Naive thymus-derived CD4-positive, alpha-beta T cell (primary cell): Measurements from ENCODE around the gene SLC25A11. TPM values are rescaled to one million over a fixed set of nuclear protein-coding genes. Genes with fewer than 3 reads are reported as not detected.

Experiments
- ATAC-seq: fragments of 150-1000 bp; cut with Tn5 transposase; 2 replicates; pipeline ENCODE4 v1.10.0; 2021; ENCODE audit warnings: mild to moderate bottlenecking, moderate library complexity
- CTCF ChIA-PET: fragments of 350-600 bp; sonication (Branson Sonifier 250); formaldehyde crosslinking; loops from one replicate; lab custom pipeline; 2021; ENCODE audit warnings: antibody characterized with exemption; lab: Charles Lee
- POLR2A ChIA-PET: fragments of 350-600 bp; sonication (Branson Sonifier 250); formaldehyde crosslinking; loops from one replicate; lab custom pipeline; 2021; ENCODE audit warnings: antibody characterized with exemption, inconsistent platforms; lab: Charles Lee
- DNase-seq, 9 donors: peaks; one replicate each; pipeline versions ENCODE4 v3.0.0 to v3.0.0-alpha.2; 2020 to 2022; ENCODE audit warnings: mixed read lengths in 1 of 9
- H3K27ac ChIP-seq: one replicate; pipeline ENCODE4 v1.7.0; 2013; ENCODE audit warnings: mild to moderate bottlenecking, low read depth, low read length, moderate library complexity
- H3K27me3 ChIP-seq, 2 donors: one replicate each; pipeline ENCODE4 v1.7.0; 2013; ENCODE audit warnings: low read length in 2 of 2, mild to moderate bottlenecking in 2 of 2, moderate library complexity in 2 of 2; ENCODE audit not compliant: control insufficient read depth in 2 of 2, insufficient read depth in 2 of 2
- H3K36me3 ChIP-seq, 3 experiments: 1 replicate in 2 of 3; 2 replicates in 1 of 3; pipeline ENCODE4 v1.7.0; 2013; ENCODE audit warnings: low read length in 3 of 3, mild to moderate bottlenecking in 3 of 3, moderate library complexity in 1 of 3; ENCODE audit not compliant: insufficient read depth in 3 of 3, control insufficient read depth in 2 of 3
- H3K4me1 ChIP-seq, 2 donors: one replicate each; pipeline ENCODE4 v1.7.0; 2013; ENCODE audit warnings: low read length in 2 of 2, mild to moderate bottlenecking in 2 of 2, moderate library complexity in 1 of 2; ENCODE audit not compliant: control insufficient read depth in 2 of 2, insufficient read depth in 2 of 2
- H3K4me3 ChIP-seq: 2 replicates; pipeline ENCODE4 v1.7.0; 2013; ENCODE audit warnings: mild to moderate bottlenecking, low read length
- H3K9me3 ChIP-seq, 3 experiments: 1 replicate in 2 of 3; 2 replicates in 1 of 3; pipeline ENCODE4 v1.7.0; 2013; ENCODE audit warnings: low read length in 3 of 3; ENCODE audit not compliant: control insufficient read depth in 2 of 3
- H3K27ac Mint-ChIP-seq, 9 donors: one replicate each; pipeline ENCODE4 v1.8.0; 2020 to 2022; ENCODE audit warnings: mixed read lengths in 9 of 9, mild to moderate bottlenecking in 8 of 9, moderate library complexity in 5 of 9, inconsistent platforms in 2 of 9
- H3K27me3 Mint-ChIP-seq, 5 donors: one replicate each; pipeline ENCODE4 v1.8.0; 2021 to 2022; ENCODE audit warnings: mixed read lengths in 5 of 5, mild to moderate bottlenecking in 1 of 5
- H3K36me3 Mint-ChIP-seq, 5 donors: one replicate each; pipeline ENCODE4 v1.8.0; 2020 to 2022; ENCODE audit warnings: mixed read lengths in 5 of 5, mild to moderate bottlenecking in 3 of 5, inconsistent platforms in 1 of 5
- H3K4me1 Mint-ChIP-seq, 7 donors: one replicate each; pipeline ENCODE4 v1.8.0; 2020 to 2022; ENCODE audit warnings: mixed read lengths in 7 of 7, mild to moderate bottlenecking in 3 of 7, inconsistent platforms in 1 of 7
- H3K4me3 Mint-ChIP-seq, 10 donors: one replicate each; pipeline ENCODE4 v1.8.0; 2020 to 2022; ENCODE audit warnings: mild to moderate bottlenecking in 10 of 10, mixed read lengths in 10 of 10, moderate library complexity in 6 of 10, inconsistent platforms in 2 of 10
- H3K9me3 Mint-ChIP-seq, 11 donors: one replicate each; pipeline ENCODE4 v1.8.0; 2020 to 2022; ENCODE audit warnings: mixed read lengths in 11 of 11, mild to moderate bottlenecking in 4 of 11, inconsistent platforms in 1 of 11, moderate library complexity in 1 of 11
- intact Hi-C, 2 donors: fragments of 100-400 bp; cut with micrococcal nuclease; formaldehyde crosslinking; loops; one replicate each; pipeline ENCODE4 v1.15.1; 2023
- microRNA-seq: library from miRNA; unstranded; fragments of <30 nt; microRNA quantifications from one replicate; pipeline ENCODE4 v1.2.0, GENCODE V29; 2022; ENCODE audit warnings: borderline microRNAs expressed
- polyA plus RNA-seq, 2 donors: library from polyadenylated mRNA; unstranded; fragments of 300-500 nt; fragmentation: Illumina TruSeq; gene quantifications; one replicate each; pipeline ENCODE4 v1.2.3, GENCODE V29; 2021
- total RNA-seq, 6 experiments: library from RNA in 5 of 6; stranded (reverse) in 5 of 6; gene quantifications; 1 replicate in 5 of 6; 2 replicates in 1 of 6; pipeline ENCODE4 v1.2.3 and lab custom pipeline; 2021 to 2026

SLC25A11 gene
- total and polyA plus RNA-seq, 7 experiments from 2014 or later, result 27.0 to 86.8 (median 50.2) TPM

- ChIA-PET CTCF (no interaction called here), POLR2A (no interaction called here)
- no peaks in the 10 kb centered on the region for H3K4me1 ChIP-seq
- no peak overlapping the region for H3K4me3 Mint-ChIP-seq
- DNase-seq (no peak), ATAC-seq (no peak)
- no peaks in the 10 kb centered on the region for H3K9me3 Mint-ChIP-seq
- no peak overlapping the region for H3K27ac Mint-ChIP-seq
- no peaks in the 10 kb centered on the region for H3K27me3 ChIP-seq
- H3K36me3 ChIP-seq, result peaks cover 9 to 78% (median 23%) of the 10 kb centered on the region in 3 experiments
- H3K27me3 Mint-ChIP-seq, result no peaks in the 10 kb centered on the region
- H3K9me3 ChIP-seq, result no peaks in the 10 kb centered on the region
- peaks cover 0 to 7% (median 3%) of the 10 kb centered on the region in 7 donors for H3K4me1 Mint-ChIP-seq
- no peak overlapping the region for H3K27ac ChIP-seq
- H3K4me3 ChIP-seq, result no peak overlapping the region
- intact Hi-C loops, result no loop called here
- H3K36me3 Mint-ChIP-seq, result peaks cover 0 to 30% (median 5%) of the 10 kb centered on the region in 5 donors
These were observed 46.6 kb downstream of the SLC25A11 start for GRCh38 chr17:4893272-4893671.

- H3K27me3 ChIP-seq, result no peaks in the 10 kb centered on the region
- Mint-ChIP-seq H3K36me3 (peaks cover 0 to 30% (median 5%) of the 10 kb centered on the region in 5 donors), H3K4me3 (no peak overlapping the region), H3K27me3 (no peaks in the 10 kb centered on the region), H3K9me3 (no peaks in the 10 kb centered on the region), H3K27ac (no peak overlapping the region), H3K4me1 (peaks cover 0 to 5% (median 2%) of the 10 kb centered on the region in 7 donors)
- ATAC-seq, result no peak
- H3K36me3 ChIP-seq, result peaks cover 9 to 81% (median 23%) of the 10 kb centered on the region in 3 experiments
- no peaks in the 10 kb centered on the region for H3K4me1 ChIP-seq
- no peak overlapping the region for H3K27ac ChIP-seq
- no peaks in the 10 kb centered on the region for H3K9me3 ChIP-seq
- DNase-seq, result no peak
- H3K4me3 ChIP-seq, result no peak overlapping the region
- CTCF ChIA-PET, result no interaction called here
- POLR2A ChIA-PET, result no interaction called here
- intact Hi-C loops, result no loop called here
These were observed 47.2 kb downstream of the SLC25A11 start for GRCh38 chr17:4892499-4893221.

GRCh38 chr17:4891411-4892410 is 48.1 kb downstream of the SLC25A11 start:
- intact Hi-C loops, result no loop called here
- Mint-ChIP-seq H3K4me3 (no peak overlapping the region), H3K36me3 (peaks cover 4 to 38% (median 5%) of the 10 kb centered on the region in 5 donors), H3K9me3 (no peaks in the 10 kb centered on the region), H3K27ac (no peak overlapping the region), H3K27me3 (no peaks in the 10 kb centered on the region), H3K4me1 (peaks cover 0 to 5% (median 2%) of the 10 kb centered on the region in 7 donors)
- Histone ChIP-seq H3K36me3 (peaks cover 9 to 86% (median 26%) of the 10 kb centered on the region in 3 experiments), H3K4me1 (no peaks in the 10 kb centered on the region), H3K27me3 (no peaks in the 10 kb centered on the region), H3K27ac (no peak overlapping the region), H3K4me3 (no peak overlapping the region), H3K9me3 (no peaks in the 10 kb centered on the region)
- no peak for DNase-seq
- ChIA-PET POLR2A (interaction anchor here (1.2 kb wide), 1 partner anchor 102 kb away, joined by 3 read pairs; no protein-coding TSS in a partner anchor), CTCF (interaction anchor here (0.7 to 0.9 kb wide), 2 partner anchors 21 to 298 kb away, joined by 3 read pairs; no protein-coding TSS in a partner anchor)
- no peak for ATAC-seq

GRCh38 chr17:4887581-4887980 is 52.3 kb downstream of the SLC25A11 start:
- no peaks in the 10 kb centered on the region for H3K27me3 Mint-ChIP-seq

More at GRCh38 chr17:4887581-4887980, 52.3 kb downstream of the SLC25A11 start:
- no peak overlapping the region for H3K27ac Mint-ChIP-seq
- H3K9me3 ChIP-seq, result no peaks in the 10 kb centered on the region
- H3K27ac ChIP-seq, result no peak overlapping the region
- peaks cover 9 to 74% (median 18%) of the 10 kb centered on the region in 3 experiments for H3K36me3 ChIP-seq
- no peaks in the 10 kb centered on the region for H3K27me3 ChIP-seq
- H3K4me1 ChIP-seq, result no peaks in the 10 kb centered on the region
- peaks cover 0 to 5% (median 0%) of the 10 kb centered on the region in 7 donors for H3K4me1 Mint-ChIP-seq
- H3K4me3 ChIP-seq, result no peak overlapping the region
- no peak for ATAC-seq
- no peak for DNase-seq
- no peaks in the 10 kb centered on the region for H3K9me3 Mint-ChIP-seq
- H3K4me3 Mint-ChIP-seq, result no peak overlapping the region
- intact Hi-C loops, result loop anchor here (5.0 to 10.0 kb wide), 2 partner anchors 53 to 80 kb away; partner anchors contain the start of genes MINK1 (in 1 of the 2) and PLD2 (in 1 of the 2)
- H3K36me3 Mint-ChIP-seq, result peaks cover 4 to 37% (median 10%) of the 10 kb centered on the region in 5 donors
- ChIA-PET POLR2A (no interaction called here), CTCF (interaction anchor here (1.1 to 1.6 kb wide), 3 partner anchors 10 to 177 kb away, joined by 3 to 4 read pairs (median 3); partner anchors contain the start of genes ARRB2 and C17orf107)

Small RNA genes lying within 50 kb of the gene (microRNA-seq; reads per million reads assigned to microRNA genes)
- not detected for gene MIR6864
- gene MIR6865, result not detected

Other genes starting within 250 kb of the SLC25A11 start
- gene PELP1, start 235.9 kb downstream of the SLC25A11 start, total RNA-seq, result 10 to 100 TPM; 41.4 to 80.4 (median 70.0) TPM
- 10 to 100 TPM; 11.6 to 13.2 TPM for gene PELP1, start 235.9 kb downstream of the SLC25A11 start, polyA plus RNA-seq
- 100 to 1,000 TPM; 270 to 601 (median 377) TPM for gene ARRB2, start 229.4 kb downstream of the SLC25A11 start, total RNA-seq
- gene ARRB2, start 229.4 kb downstream of the SLC25A11 start, polyA plus RNA-seq, result 10 to 100 TPM; 34.8 to 35.0 TPM
- 10 to 100 TPM; 10.4 to 32.0 (median 25.5) TPM for gene MED11, start 208.6 kb downstream of the SLC25A11 start, total RNA-seq
- 10 to 100 TPM; 43.2 to 73.9 TPM for gene MED11, start 208.6 kb downstream of the SLC25A11 start, polyA plus RNA-seq
- gene ZMYND15, start 200.2 kb downstream of the SLC25A11 start, total RNA-seq, result 1 to 10 TPM in 2 of 5 experiments, under 1 TPM in 2, not detected in 1; 0.22 to 5.2 (median 1.4) TPM
- gene ZMYND15, start 200.2 kb downstream of the SLC25A11 start, polyA plus RNA-seq, result not detected
- gene CXCL16, start 200.1 kb downstream of the SLC25A11 start, total RNA-seq, result 10 to 100 TPM in 2 of 5 experiments, 1 to 10 TPM in 3; 2.6 to 68.0 (median 3.4) TPM
- 1 to 10 TPM; 1.2 to 4.4 TPM for gene CXCL16, start 200.1 kb downstream of the SLC25A11 start, polyA plus RNA-seq
- gene TM4SF5, start 168.2 kb downstream of the SLC25A11 start, total RNA-seq, result not detected
- gene TM4SF5, start 168.2 kb downstream of the SLC25A11 start, polyA plus RNA-seq, result not detected
- 1 to 10 TPM in 1 of 5 experiments, under 1 TPM in 1, not detected in 3; 0.66 to 3.0 TPM for gene VMO1, start 153.7 kb downstream of the SLC25A11 start, total RNA-seq
- gene VMO1, start 153.7 kb downstream of the SLC25A11 start, polyA plus RNA-seq, result not detected
- gene GLTPD2, start 151.1 kb downstream of the SLC25A11 start, total RNA-seq, result under 1 TPM in 1 of 5 experiments, not detected in 4; 0.39 TPM
- gene GLTPD2, start 151.1 kb downstream of the SLC25A11 start, polyA plus RNA-seq, result under 1 TPM in 1 of 2 donors, not detected in 1; 0.39 TPM
- gene PSMB6, start 143.9 kb downstream of the SLC25A11 start, total RNA-seq, result 100 to 1,000 TPM in 1 of 5 experiments, 10 to 100 TPM in 4; 42.3 to 133 (median 44.0) TPM
- 100 to 1,000 TPM; 215 to 273 TPM for gene PSMB6, start 143.9 kb downstream of the SLC25A11 start, polyA plus RNA-seq
- 10 to 100 TPM; 22.9 to 42.7 (median 26.8) TPM for gene PLD2, start 132.9 kb downstream of the SLC25A11 start, total RNA-seq
- 1 to 10 TPM; 1.5 to 2.2 TPM for gene PLD2, start 132.9 kb downstream of the SLC25A11 start, polyA plus RNA-seq
- 100 to 1,000 TPM in 4 of 5 experiments, 10 to 100 TPM in 1; 88.8 to 142 (median 125) TPM for gene MINK1, start 106.7 kb downstream of the SLC25A11 start, total RNA-seq
- gene MINK1, start 106.7 kb downstream of the SLC25A11 start, polyA plus RNA-seq, result 10 to 100 TPM in 1 of 2 donors, 1 to 10 TPM in 1; 8.3 to 20.4 TPM
- gene C17orf107, start 40.5 kb downstream of the SLC25A11 start, total RNA-seq, result 10 to 100 TPM in 2 of 5 experiments, 1 to 10 TPM in 2, under 1 TPM in 1; 0.82 to 37.2 (median 5.9) TPM
- gene C17orf107, start 40.5 kb downstream of the SLC25A11 start, polyA plus RNA-seq, result 1 to 10 TPM in 1 of 2 donors, under 1 TPM in 1; 0.95 to 1.1 TPM
- 1 to 10 TPM in 3 of 5 experiments, under 1 TPM in 2; 0.34 to 6.5 (median 1.0) TPM for gene CHRNE, start 36.9 kb downstream of the SLC25A11 start, total RNA-seq
- under 1 TPM in 1 of 2 donors, not detected in 1; 0.24 TPM for gene CHRNE, start 36.9 kb downstream of the SLC25A11 start, polyA plus RNA-seq
- 1 to 10 TPM in 1 of 5 experiments, not detected in 4; 1.6 TPM for gene GP1BA, start 7.8 kb downstream of the SLC25A11 start, total RNA-seq
- not detected for gene GP1BA, start 7.8 kb downstream of the SLC25A11 start, polyA plus RNA-seq
- 100 to 1,000 TPM in 4 of 5 experiments, 10 to 100 TPM in 1; 97.3 to 248 (median 148) TPM for gene RNF167, start 222 bp upstream of the SLC25A11 start, total RNA-seq
- 10 to 100 TPM; 25.3 to 28.0 TPM for gene RNF167, start 222 bp upstream of the SLC25A11 start, polyA plus RNA-seq
- 1,000 to 10,000 TPM in 1 of 5 experiments, 100 to 1,000 TPM in 4; 430 to 2,132 (median 445) TPM for gene PFN1, start 8.5 kb upstream of the SLC25A11 start, total RNA-seq
- gene PFN1, start 8.5 kb upstream of the SLC25A11 start, polyA plus RNA-seq, result 1,000 to 10,000 TPM; 1,617 to 1,727 TPM
- 10 to 100 TPM; 21.5 to 56.3 (median 31.8) TPM for gene ENO3, start 11.1 kb upstream of the SLC25A11 start, total RNA-seq
- gene ENO3, start 11.1 kb upstream of the SLC25A11 start, polyA plus RNA-seq, result 1 to 10 TPM in 1 of 2 donors, under 1 TPM in 1; 0.87 to 1.8 TPM
- gene SPAG7, start 27.8 kb upstream of the SLC25A11 start, total RNA-seq, result 10 to 100 TPM; 41.6 to 59.6 (median 42.6) TPM
- gene SPAG7, start 27.8 kb upstream of the SLC25A11 start, polyA plus RNA-seq, result 100 to 1,000 TPM in 1 of 2 donors, 10 to 100 TPM in 1; 96.9 to 119 TPM
- 10 to 100 TPM; 55.2 to 90.0 (median 64.1) TPM for gene CAMTA2, start 47.6 kb upstream of the SLC25A11 start, total RNA-seq
- 10 to 100 TPM in 1 of 2 donors, 1 to 10 TPM in 1; 9.7 to 20.5 TPM for gene CAMTA2, start 47.6 kb upstream of the SLC25A11 start, polyA plus RNA-seq
- gene INCA1, start 57.5 kb upstream of the SLC25A11 start, total RNA-seq, result under 1 TPM in 4 of 5 experiments, not detected in 1; 0.38 to 0.42 (median 0.41) TPM
- not detected for gene INCA1, start 57.5 kb upstream of the SLC25A11 start, polyA plus RNA-seq
- 10 to 100 TPM; 11.5 to 46.5 (median 21.0) TPM for gene KIF1C, start 57.9 kb upstream of the SLC25A11 start, total RNA-seq
- 1 to 10 TPM; 3.0 to 3.4 TPM for gene KIF1C, start 57.9 kb upstream of the SLC25A11 start, polyA plus RNA-seq
- gene SLC52A1, start 95.4 kb upstream of the SLC25A11 start, total RNA-seq, result under 1 TPM in 4 of 5 experiments, not detected in 1; 0.16 to 0.44 (median 0.28) TPM
- under 1 TPM in 1 of 2 donors, not detected in 1; 0.14 TPM for gene SLC52A1, start 95.4 kb upstream of the SLC25A11 start, polyA plus RNA-seq
- gene ZFP3, start 138.4 kb upstream of the SLC25A11 start, total RNA-seq, result 10 to 100 TPM in 2 of 5 experiments, 1 to 10 TPM in 3; 3.5 to 14.8 (median 5.7) TPM
- 1 to 10 TPM; 1.4 to 1.6 TPM for gene ZFP3, start 138.4 kb upstream of the SLC25A11 start, polyA plus RNA-seq
- 10 to 100 TPM in 3 of 5 experiments, 1 to 10 TPM in 2; 5.1 to 20.3 (median 11.2) TPM for gene ZNF232, start 171.8 kb upstream of the SLC25A11 start, total RNA-seq
- 10 to 100 TPM in 1 of 2 donors, 1 to 10 TPM in 1; 9.1 to 13.6 TPM for gene ZNF232, start 171.8 kb upstream of the SLC25A11 start, polyA plus RNA-seq
- under 1 TPM in 4 of 5 experiments, not detected in 1; 0.05 to 0.19 (median 0.13) TPM for gene USP6, start 176.0 kb upstream of the SLC25A11 start, total RNA-seq
- under 1 TPM in 1 of 2 donors, not detected in 1; 0.06 TPM for gene USP6, start 176.0 kb upstream of the SLC25A11 start, polyA plus RNA-seq